ENCODE data around the gene HYPK. TPM values are rescaled to one million over a fixed set of nuclear protein-coding genes. Genes with fewer than 3 reads are reported as not detected.

The HYPK gene
- total and polyA plus RNA-seq, 2 experiments from 2014 or later: 7.2 to 40.1 TPM

DNA sequence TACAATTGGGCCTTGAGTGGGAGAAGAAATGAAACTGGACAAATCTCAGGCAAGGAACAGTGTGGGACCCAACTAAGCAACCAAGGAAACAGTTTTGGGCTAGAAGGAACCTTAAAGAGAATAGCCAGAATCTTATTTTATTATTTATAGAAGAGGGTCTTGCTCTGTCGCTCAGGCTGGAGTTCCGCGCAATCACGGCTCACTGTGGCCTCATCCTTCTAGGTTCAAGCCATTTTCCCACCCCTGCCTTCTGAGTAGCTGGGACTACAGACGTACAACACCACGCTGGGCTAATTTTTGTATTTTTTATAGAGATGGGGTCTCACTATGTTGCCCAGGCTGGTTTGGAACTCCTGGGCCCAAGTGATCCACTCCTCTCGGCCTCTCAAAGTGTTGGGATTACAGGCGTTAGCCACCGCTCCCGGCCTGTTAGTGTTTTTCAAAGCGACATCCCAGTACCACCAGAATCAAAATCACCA, 25.7 kb downstream of the HYPK start:
- no peak for TF ChIP-seq EZH2 (IDR thresholded peaks at IDR 0.05; ENCODE audit: low read depth, unreplicated experiment)
- TF ChIP-seq ZNF331 (CRISPR knock-in tag; IDR thresholded peaks at IDR 0.05; ENCODE audit: low read depth): no peak
- TF ChIP-seq JUNB (IDR thresholded peaks at IDR 0.05; ENCODE audit: unreplicated experiment): no peak
- TF ChIP-seq, protein P1, sequence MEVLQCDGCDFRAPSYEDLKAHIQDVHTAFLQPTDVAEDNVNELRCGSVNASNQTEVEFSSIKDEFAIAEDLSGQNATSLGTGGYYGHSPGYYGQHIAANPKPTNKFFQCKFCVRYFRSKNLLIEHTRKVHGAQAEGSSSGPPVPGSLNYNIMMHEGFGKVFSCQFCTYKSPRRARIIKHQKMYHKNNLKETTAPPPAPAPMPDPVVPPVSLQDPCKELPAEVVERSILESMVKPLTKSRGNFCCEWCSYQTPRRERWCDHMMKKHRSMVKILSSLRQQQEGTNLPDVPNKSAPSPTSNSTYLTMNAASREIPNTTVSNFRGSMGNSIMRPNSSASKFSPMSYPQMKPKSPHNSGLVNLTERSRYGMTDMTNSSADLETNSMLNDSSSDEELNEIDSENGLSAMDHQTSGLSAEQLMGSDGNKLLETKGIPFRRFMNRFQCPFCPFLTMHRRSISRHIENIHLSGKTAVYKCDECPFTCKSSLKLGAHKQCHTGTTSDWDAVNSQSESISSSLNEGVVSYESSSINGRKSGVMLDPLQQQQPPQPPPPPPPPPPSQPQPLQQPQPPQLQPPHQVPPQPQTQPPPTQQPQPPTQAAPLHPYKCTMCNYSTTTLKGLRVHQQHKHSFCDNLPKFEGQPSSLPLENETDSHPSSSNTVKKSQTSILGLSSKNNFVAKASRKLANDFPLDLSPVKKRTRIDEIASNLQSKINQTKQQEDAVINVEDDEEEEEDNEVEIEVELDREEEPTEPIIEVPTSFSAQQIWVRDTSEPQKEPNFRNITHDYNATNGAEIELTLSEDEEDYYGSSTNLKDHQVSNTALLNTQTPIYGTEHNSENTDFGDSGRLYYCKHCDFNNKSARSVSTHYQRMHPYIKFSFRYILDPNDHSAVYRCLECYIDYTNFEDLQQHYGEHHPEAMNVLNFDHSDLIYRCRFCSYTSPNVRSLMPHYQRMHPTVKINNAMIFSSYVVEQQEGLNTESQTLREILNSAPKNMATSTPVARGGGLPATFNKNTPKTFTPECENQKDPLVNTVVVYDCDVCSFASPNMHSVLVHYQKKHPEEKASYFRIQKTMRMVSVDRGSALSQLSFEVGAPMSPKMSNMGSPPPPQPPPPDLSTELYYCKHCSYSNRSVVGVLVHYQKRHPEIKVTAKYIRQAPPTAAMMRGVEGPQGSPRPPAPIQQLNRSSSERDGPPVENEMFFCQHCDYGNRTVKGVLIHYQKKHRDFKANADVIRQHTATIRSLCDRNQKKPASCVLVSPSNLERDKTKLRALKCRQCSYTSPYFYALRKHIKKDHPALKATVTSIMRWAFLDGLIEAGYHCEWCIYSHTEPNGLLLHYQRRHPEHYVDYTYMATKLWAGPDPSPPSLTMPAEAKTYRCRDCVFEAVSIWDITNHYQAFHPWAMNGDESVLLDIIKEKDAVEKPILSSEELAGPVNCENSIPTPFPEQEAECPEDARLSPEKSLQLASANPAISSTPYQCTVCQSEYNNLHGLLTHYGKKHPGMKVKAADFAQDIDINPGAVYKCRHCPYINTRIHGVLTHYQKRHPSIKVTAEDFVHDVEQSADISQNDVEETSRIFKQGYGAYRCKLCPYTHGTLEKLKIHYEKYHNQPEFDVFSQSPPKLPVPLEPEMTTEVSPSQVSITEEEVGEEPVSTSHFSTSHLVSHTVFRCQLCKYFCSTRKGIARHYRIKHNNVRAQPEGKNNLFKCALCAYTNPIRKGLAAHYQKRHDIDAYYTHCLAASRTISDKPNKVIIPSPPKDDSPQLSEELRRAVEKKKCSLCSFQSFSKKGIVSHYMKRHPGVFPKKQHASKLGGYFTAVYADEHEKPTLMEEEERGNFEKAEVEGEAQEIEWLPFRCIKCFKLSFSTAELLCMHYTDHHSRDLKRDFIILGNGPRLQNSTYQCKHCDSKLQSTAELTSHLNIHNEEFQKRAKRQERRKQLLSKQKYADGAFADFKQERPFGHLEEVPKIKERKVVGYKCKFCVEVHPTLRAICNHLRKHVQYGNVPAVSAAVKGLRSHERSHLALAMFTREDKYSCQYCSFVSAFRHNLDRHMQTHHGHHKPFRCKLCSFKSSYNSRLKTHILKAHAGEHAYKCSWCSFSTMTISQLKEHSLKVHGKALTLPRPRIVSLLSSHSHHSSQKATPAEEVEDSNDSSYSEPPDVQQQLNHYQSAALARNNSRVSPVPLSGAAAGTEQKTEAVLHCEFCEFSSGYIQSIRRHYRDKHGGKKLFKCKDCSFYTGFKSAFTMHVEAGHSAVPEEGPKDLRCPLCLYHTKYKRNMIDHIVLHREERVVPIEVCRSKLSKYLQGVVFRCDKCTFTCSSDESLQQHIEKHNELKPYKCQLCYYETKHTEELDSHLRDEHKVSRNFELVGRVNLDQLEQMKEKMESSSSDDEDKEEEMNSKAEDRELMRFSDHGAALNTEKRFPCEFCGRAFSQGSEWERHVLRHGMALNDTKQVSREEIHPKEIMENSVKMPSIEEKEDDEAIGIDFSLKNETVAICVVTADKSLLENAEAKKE (CRISPR knock-in tag; IDR thresholded peaks at IDR 0.05): no peak
- TF ChIP-seq, protein P2, sequence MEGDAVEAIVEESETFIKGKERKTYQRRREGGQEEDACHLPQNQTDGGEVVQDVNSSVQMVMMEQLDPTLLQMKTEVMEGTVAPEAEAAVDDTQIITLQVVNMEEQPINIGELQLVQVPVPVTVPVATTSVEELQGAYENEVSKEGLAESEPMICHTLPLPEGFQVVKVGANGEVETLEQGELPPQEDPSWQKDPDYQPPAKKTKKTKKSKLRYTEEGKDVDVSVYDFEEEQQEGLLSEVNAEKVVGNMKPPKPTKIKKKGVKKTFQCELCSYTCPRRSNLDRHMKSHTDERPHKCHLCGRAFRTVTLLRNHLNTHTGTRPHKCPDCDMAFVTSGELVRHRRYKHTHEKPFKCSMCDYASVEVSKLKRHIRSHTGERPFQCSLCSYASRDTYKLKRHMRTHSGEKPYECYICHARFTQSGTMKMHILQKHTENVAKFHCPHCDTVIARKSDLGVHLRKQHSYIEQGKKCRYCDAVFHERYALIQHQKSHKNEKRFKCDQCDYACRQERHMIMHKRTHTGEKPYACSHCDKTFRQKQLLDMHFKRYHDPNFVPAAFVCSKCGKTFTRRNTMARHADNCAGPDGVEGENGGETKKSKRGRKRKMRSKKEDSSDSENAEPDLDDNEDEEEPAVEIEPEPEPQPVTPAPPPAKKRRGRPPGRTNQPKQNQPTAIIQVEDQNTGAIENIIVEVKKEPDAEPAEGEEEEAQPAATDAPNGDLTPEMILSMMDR (conservative IDR thresholded peaks at IDR 0.05; ENCODE audit: low read depth in 2 of 2): no peak
- TF ChIP-seq ZNF114 (CRISPR knock-in tag; IDR thresholded peaks at IDR 0.05): no peak
- no peak for TF ChIP-seq CREB1 (CRISPR knock-in tag; IDR thresholded peaks at IDR 0.05; ENCODE audit: low read depth)
- no peak for TF ChIP-seq NANOG (IDR thresholded peaks at IDR 0.05; ENCODE audit: borderline replicate concordance)
- TF ChIP-seq, protein P3, sequence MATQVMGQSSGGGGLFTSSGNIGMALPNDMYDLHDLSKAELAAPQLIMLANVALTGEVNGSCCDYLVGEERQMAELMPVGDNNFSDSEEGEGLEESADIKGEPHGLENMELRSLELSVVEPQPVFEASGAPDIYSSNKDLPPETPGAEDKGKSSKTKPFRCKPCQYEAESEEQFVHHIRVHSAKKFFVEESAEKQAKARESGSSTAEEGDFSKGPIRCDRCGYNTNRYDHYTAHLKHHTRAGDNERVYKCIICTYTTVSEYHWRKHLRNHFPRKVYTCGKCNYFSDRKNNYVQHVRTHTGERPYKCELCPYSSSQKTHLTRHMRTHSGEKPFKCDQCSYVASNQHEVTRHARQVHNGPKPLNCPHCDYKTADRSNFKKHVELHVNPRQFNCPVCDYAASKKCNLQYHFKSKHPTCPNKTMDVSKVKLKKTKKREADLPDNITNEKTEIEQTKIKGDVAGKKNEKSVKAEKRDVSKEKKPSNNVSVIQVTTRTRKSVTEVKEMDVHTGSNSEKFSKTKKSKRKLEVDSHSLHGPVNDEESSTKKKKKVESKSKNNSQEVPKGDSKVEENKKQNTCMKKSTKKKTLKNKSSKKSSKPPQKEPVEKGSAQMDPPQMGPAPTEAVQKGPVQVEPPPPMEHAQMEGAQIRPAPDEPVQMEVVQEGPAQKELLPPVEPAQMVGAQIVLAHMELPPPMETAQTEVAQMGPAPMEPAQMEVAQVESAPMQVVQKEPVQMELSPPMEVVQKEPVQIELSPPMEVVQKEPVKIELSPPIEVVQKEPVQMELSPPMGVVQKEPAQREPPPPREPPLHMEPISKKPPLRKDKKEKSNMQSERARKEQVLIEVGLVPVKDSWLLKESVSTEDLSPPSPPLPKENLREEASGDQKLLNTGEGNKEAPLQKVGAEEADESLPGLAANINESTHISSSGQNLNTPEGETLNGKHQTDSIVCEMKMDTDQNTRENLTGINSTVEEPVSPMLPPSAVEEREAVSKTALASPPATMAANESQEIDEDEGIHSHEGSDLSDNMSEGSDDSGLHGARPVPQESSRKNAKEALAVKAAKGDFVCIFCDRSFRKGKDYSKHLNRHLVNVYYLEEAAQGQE (IDR thresholded peaks at IDR 0.05; ENCODE audit: unreplicated experiment): no peak
- TF ChIP-seq, protein P4, sequence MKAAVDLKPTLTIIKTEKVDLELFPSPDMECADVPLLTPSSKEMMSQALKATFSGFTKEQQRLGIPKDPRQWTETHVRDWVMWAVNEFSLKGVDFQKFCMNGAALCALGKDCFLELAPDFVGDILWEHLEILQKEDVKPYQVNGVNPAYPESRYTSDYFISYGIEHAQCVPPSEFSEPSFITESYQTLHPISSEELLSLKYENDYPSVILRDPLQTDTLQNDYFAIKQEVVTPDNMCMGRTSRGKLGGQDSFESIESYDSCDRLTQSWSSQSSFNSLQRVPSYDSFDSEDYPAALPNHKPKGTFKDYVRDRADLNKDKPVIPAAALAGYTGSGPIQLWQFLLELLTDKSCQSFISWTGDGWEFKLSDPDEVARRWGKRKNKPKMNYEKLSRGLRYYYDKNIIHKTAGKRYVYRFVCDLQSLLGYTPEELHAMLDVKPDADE (IDR thresholded peaks at IDR 0.05): no peak
- no peak for TF ChIP-seq EZH2phosphoT487 (IDR thresholded peaks at IDR 0.05; ENCODE audit: unreplicated experiment)
- TF ChIP-seq STAT1 (IDR thresholded peaks at IDR 0.05; ENCODE audit: unreplicated experiment): no peak
- no peak for DNase-seq (ENCODE audit: low spot score)
- H3K27me3 ChIP-seq (ENCODE audit: insufficient read depth): peaks cover 15% of the 10 kb centered on the region
- H3K4me1 ChIP-seq (ENCODE audit: insufficient read depth): no peaks in the 10 kb centered on the region
- no peak overlapping the region for H3K27ac ChIP-seq (ENCODE audit: low read depth)
- H3K79me2 ChIP-seq (replicated peaks; ENCODE audit: insufficient read depth): peaks cover 32% of the 10 kb centered on the region
- peak overlapping the region; percentile 89 for H3K4me2 ChIP-seq
- peaks cover 4% of the 10 kb centered on the region; the same call in 1 of the 3 replicates for H3K4me1 Mint-ChIP-seq
- H3K27me3 Mint-ChIP-seq (ENCODE audit: insufficient read depth, low read depth, poor library complexity): peaks cover 27% of the 10 kb centered on the region
- no peak overlapping the region for H3K27ac Mint-ChIP-seq
- H3F3A ChIP-seq (replicated peaks; ENCODE audit: low read depth): peaks cover 14% of the 10 kb centered on the region
- peaks cover 23% of the 10 kb centered on the region for H3K9me3 Mint-ChIP-seq
- no peaks in the 10 kb centered on the region; the same call in 1 of the 2 replicates for H3K36me3 ChIP-seq (ENCODE audit: insufficient read depth)
- peaks cover 12% of the 10 kb centered on the region for H3K9me2 ChIP-seq (ENCODE audit: insufficient read depth)
- H4K20me1 ChIP-seq (replicated peaks; ENCODE audit: insufficient read depth): peaks cover 7% of the 10 kb centered on the region; the same call in 1 of the 2 replicates
- peak overlapping the region; percentile 83; the same call in 1 of the 2 replicates for H2AFZ ChIP-seq
- peaks cover 32% of the 10 kb centered on the region for H3K36me3 Mint-ChIP-seq (ENCODE audit: low read depth)
- peak overlapping the region; percentile 83; the same call in 2 of the 3 replicates for H3K4me3 Mint-ChIP-seq
- ATAC-seq: no peak
- peak overlapping the region; percentile 69 for H3K4me3 ChIP-seq
